IPS-18c (cell line): ENCODE data around the gene ZBTB25.

Experiments used
- H3K4me3 ChIP-seq: 2 replicates; pipeline ENCODE4 v1.7.0; 2013; ENCODE audit warnings: low read depth, mild to moderate bottlenecking, low read length, moderate library complexity; ENCODE audit not compliant: insufficient read depth
- H3K9me3 ChIP-seq: one replicate; pipeline ENCODE4 v1.6.1; 2013; ENCODE audit warnings: mild to moderate bottlenecking, low read length, moderate library complexity; ENCODE audit not compliant: control insufficient read depth, insufficient read depth

ZBTB25 gene

DNA sequence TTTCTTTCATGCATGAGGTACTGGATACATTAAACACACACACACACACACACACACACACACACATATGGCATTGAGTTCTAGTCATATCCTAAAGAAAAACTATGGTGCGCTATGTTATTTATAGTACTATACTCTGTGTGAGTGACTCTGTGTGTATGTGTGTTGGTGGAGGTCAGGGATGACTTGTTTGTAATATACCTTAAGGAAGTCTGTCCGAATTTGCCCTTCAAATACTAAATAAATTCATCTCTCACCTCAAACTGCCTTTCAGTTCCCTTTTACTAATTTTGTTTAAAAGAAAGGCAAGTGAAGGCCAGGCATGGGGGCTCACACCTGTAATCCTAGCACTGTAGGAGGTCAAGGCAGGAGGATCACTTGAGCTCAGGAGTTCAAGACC lies 40.4 kb downstream of the ZBTB25 start:
- H3K4me3 ChIP-seq = no peak overlapping the region
- H3K9me3 ChIP-seq = no peaks in the 10 kb centered on the region

- Histone ChIP-seq H3K9me3 (no peaks in the 10 kb centered on the region), H3K4me3 (no peak overlapping the region)
These were observed 42.4 kb downstream of the ZBTB25 start for GRCh38 chr14:64461221-64461620.

DNA sequence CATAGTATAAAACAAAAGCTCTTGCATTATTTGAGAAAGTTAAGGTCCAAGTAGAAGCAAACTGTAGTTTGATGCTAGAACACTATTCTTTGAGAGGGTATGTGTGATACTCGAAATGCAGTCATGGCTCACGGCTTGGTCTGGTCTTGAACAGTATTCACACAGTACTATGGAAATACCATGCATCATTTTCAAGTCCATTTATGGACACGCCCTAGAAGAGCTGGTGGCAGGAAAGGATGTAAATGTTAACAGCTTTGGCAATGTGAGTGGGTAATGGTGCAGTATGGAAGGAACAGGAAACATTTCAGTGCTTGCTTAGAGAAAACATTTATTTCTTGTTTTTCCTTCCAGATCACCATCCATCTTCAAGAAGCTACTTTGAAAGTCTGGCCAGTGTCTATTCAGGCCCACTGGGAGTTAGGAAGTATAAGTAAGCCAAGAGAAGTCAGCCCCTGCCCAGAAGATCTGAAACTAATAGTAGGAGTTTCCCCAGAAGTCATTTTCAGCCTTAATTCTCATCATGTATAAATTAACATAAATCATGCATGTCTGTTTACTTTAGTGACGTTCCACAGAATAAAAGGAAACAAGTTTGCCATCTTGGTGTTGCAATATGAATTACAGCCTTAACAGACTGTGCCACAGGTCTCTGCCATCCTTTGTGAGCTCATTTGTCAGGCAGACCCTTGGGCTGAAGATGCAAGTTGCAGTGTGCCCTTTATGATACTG lies 44.1 kb downstream of the ZBTB25 start:
- H3K9me3 ChIP-seq = no peaks in the 10 kb centered on the region
- H3K4me3 ChIP-seq = no peak overlapping the region

GRCh38 chr14:64454671-64455070 lies 49.0 kb downstream of the ZBTB25 start:
- Histone ChIP-seq H3K9me3 (no peaks in the 10 kb centered on the region), H3K4me3 (no peak overlapping the region)

DNA sequence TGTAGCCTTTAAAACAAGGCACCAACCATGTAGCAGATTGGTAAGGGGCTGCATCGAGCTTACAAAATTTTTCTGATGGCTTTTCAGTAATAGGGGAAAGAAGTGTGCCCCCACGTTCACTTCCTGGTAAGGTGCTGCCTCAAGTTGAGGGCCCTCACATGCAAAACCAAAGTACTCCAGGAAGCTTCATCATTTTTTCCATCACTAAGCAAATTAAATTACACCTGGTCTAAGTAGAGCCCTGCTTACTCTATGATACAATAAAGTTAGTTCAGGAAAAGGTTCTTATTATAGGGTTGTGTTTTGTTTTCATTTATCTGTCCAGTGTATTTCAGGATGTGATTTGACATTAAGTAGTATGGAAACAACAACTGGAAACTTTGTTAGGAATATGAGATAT lies 53.4 kb downstream of the ZBTB25 start:
- H3K4me3 ChIP-seq = no peak overlapping the region
- no peaks in the 10 kb centered on the region for H3K9me3 ChIP-seq

DNA sequence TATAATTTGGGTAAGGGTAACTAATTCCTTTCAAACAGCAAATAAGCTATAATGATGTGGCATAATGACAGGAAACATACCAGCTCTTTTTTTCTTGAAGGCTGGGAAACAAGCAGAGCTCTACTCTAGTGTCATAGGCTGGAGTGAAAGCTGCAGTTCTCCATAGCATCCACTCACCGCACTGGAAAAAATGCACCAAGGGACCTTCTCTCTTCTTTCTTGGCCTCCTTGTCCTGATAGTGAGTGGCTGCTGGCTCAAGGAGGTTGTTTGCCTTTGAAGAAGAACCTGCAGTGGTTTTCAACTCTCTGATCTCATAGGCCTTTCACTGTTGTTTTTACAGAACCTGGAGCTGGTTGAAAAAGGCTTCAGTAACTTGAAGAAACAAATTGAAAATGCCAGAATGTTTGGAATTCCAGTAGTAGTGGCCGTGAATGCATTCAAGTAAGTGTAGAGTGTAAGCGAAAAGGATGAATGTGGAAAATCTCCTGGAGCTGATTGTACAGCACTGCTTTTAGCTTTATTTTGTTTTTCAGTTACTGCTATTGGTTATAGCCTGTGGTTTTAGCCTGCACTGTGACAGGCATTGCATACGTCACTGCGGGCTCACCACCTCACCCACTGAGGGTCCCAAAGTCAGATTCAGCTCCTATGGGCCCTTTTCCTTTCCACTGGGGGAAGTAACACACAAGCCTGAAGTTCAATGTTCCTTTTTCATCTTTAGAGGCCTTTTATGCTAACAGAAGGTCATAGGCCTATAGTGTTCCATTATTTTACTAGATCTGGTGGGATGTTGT lies 55.6 kb downstream of the ZBTB25 start:
- Histone ChIP-seq H3K4me3 (no peak overlapping the region), H3K9me3 (no peaks in the 10 kb centered on the region)

DNA sequence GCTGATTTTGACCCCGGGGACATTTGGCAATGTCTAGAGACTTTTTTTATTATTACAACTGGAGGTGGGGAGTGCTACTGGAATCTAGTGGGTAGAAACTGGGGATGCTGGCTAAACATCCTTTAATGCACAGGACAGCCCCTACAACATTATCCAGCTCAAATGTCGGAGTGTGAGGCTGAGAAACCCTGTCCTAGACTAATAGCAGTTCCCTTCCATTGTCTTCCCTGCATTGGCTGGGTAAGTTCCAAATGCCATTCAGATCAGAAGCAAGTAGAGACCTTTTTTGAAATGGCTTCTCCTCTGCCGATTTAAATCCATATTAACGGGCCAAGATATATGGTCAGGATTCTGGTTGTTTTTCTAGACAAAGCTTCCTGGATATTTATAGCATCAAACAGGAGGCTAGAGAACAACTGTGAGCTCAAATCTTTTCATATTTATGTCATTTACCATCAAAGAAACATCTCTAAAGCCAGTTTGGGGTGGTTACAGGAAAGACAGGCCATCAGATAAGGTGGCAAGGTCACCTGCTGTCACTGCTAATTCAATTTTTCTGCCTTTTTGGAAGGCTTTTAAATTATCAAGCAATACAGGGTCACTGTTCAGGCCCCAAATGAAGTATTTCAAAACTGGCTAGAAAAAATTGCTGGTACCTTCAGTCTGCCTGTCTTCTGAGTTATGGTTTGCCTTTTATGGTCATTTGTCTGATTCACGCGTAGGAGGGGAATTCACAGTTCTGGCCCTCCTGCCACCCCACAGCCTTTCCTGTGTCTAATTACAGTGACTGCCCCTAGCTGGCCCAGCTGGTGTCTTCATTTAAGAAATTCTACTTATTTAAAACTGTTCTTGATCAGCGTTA lies 58.4 kb downstream of the ZBTB25 start:
- no peak overlapping the region for H3K4me3 ChIP-seq
- H3K9me3 ChIP-seq = no peaks in the 10 kb centered on the region

DNA sequence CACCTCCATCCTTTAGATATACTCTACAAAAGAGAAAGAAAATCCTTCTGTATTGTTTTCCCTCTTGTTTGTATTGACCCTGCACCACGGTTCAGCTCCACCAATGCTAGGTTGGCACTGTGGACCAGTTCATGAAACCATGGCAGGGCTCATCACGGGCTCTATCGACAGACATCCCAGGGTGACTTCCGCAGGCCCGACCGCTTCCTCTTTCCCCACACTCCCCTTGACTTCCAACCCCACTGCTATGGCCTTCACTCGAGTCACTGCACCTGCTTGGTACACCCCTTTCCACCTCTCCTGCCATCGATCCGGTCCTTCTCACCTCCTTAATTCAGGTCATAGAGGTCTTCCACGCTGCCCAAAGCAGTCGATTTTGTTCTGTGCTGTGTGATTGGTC lies 59.5 kb downstream of the ZBTB25 start:
- H3K4me3 ChIP-seq = no peak overlapping the region
- no peaks in the 10 kb centered on the region for H3K9me3 ChIP-seq

DNA sequence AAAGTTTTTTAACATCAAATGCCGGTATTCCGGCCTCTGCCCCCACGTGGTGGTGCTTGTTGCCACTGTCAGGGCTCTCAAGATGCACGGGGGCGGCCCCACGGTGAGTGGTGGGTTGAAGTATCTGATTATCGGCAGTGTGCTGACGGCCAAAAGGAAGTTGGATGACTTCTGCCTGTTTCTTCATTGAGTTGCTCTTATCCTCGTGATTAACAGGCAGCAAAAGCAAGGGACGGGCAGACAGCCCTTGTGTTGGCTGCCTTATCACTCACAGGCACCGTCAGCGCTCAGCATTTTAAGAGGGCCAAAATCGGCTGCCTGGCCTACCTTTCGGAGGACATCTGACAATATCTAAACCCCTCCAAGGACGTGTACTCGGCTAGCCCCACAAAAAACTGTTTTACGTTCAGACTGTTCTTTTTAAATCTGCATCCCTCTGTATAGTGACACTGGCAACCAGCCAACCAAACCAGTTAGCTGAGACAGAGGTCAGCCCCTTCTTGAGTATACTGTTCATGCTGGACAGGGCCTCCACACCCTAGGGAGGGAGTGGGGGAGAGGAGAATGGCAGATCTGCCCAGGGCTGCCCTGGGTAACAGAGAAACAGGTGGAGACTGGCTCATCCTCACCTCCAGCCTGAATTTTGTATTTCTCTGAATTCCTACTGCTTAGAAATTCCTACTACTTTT lies 61.2 kb downstream of the ZBTB25 start:
- no peak overlapping the region for H3K4me3 ChIP-seq
- no peaks in the 10 kb centered on the region for H3K9me3 ChIP-seq

GRCh38 chr14:64440494-64440893 lies 63.1 kb downstream of the ZBTB25 start:
- H3K9me3 ChIP-seq = no peaks in the 10 kb centered on the region
- H3K4me3 ChIP-seq = no peak overlapping the region

DNA sequence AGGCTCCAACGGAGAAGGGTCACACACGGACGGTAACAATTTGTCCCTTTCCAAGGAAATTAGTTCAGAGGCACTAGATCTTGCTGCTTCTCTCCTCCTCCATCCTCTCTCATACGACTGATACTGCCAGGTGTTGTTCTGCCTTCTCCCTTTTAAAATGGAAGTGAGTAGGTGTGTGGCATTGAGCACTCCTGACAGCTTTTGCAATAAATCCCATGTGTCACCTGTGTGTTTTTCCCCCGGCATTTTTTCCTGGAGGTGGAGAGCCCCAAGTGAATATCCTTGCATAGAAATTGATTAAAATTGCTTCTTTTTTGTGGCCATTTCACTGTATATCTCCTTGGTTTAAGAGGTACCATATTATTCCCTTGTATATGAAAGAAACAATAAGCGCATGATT lies 64.5 kb downstream of the ZBTB25 start:
- H3K9me3 ChIP-seq = no peaks in the 10 kb centered on the region
- H3K4me3 ChIP-seq = no peak overlapping the region

DNA sequence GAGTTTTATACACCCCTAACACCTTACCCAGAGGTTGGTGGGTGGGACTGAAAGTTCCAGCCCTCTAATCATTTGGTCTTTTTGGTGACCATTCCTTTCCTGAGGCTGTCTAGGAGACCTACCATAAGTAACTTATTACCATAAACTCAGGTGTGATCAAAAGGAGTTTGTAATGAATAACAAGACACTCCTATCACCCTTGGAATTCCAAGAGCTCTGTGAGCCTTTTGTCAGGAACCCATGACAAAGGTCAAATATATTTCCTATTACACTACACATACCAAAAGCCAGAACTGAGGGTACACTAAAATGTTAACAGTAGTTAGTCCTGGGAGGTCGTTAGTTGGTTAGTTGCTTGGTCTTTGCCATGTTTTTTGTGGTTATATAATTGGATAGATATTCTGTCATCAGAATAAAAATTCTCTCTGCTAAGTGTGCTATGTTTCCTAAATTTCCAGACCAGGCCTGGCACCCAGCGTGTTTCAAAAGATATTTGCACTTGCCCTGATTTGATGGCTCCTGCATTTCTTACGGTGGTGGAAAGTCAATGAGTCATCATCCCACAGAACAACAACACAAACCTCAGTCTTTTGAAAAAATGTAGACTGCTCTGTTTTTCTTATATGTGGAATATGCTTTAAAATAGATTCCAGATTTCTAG lies 65.3 kb downstream of the ZBTB25 start:
- Histone ChIP-seq H3K4me3 (no peak overlapping the region), H3K9me3 (no peaks in the 10 kb centered on the region)

- Histone ChIP-seq H3K4me3 (no peak overlapping the region), H3K9me3 (no peaks in the 10 kb centered on the region)
These were observed 69.1 kb downstream of the ZBTB25 start for GRCh38 chr14:64434528-64434927.

DNA sequence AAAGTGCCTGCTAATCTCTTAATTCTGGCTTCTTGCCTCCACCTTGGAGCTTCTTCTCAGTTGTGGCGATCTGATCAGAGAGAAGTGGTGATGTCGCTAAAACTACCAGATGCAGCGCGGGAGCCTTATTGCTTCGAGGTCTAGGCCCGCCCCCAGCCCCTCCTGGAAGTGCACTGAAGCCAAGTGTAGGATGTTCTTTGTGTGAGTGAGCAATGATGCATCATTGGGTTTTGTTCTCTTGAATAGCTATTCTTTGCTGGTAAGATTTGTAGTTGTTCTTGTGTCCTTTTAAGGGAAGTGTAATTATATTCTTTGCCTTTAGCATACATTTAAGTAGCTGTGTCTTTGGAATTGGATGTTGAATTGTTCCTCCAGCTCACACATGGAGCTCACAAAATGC lies 79.7 kb downstream of the ZBTB25 start:
- Histone ChIP-seq H3K4me3 (no peak overlapping the region), H3K9me3 (no peaks in the 10 kb centered on the region)

DNA sequence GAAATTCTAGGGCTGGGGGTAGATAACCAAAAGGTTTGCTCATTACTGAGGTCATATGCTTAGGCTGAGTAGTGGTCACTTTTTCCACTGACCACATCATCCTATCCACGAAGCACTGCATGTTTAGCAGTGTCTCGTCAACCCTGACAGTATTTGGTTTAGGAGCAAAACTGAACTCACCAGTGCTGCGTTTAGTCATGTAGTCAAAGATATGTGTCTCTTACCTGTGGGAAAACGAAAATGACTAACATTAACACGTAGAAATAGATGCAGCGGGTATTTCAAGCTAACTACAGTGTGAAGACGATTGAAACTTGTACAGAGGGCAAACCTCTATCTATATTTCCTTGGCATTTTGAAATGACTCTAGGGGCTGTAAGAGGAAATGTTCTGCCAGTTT lies 80.9 kb downstream of the ZBTB25 start:
- Histone ChIP-seq H3K4me3 (no peak overlapping the region), H3K9me3 (no peaks in the 10 kb centered on the region)

DNA sequence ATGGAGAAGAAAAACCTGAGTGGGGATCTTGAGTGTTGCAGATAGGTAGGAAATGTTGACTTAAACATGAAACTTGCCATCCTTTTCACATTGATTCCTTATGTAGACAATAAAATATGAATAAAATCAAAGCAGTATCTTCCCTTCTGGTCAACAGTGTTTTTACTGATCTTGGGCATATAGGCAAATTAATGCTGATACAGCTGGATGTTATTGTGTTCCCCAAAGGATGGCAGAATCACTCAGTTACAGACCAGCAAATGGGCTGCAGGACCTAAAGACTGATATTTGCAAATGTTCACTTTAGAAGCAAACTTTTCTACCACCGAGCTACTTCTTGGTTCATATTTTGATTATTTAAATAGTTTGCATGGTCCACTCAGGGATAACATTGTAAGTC lies 81.6 kb downstream of the ZBTB25 start:
- H3K4me3 ChIP-seq = no peak overlapping the region
- no peaks in the 10 kb centered on the region for H3K9me3 ChIP-seq

DNA sequence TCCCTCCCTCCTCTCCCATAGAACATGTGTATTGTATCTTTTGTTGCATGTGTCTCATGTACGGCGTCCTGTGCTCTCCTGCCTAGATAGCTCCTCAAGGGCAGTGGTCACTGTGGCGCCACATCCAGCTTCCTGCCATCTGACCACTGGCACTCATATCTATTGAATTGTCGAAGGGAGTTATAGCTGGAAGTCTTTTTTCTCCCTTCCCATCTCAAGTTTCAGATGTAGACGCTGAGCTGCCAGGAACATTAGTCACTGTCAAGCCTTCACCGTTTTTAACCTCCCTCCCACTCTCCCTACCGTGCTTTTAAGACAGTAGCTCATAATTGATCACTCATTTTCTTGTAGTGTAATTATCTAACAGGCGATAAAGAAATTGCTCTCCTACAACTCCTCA lies 82.5 kb downstream of the ZBTB25 start:
- Histone ChIP-seq H3K9me3 (no peaks in the 10 kb centered on the region), H3K4me3 (no peak overlapping the region)
